ENCODE data around the gene ARHGEF28. TPM values are rescaled to one million over a fixed set of nuclear protein-coding genes. Genes with fewer than 3 reads are reported as not detected.

The ARHGEF28 gene
- total RNA-seq, 6 experiments from 2014 or later: 7.5 to 13.6 (median 8.5) TPM

DNA sequence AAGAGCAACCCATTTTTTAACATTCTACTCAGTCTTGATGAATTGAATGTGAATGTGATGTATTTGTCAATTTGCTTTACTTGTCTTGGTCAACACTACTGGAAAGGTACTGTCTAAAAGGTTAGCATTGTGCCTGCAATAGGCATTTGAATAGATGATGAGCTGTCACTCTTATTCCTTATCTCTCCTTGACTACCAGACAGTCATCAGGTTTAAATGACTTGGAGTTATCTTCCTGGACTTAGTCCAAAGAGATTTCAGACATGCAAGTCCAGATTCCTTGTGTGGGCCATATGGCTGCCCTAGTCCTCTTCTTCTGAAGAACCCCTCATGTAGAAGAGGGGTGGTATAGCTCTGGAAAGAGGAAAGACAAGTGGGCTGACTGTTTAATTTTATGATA is 4.8 kb downstream of the ARHGEF28 start:
- Mint-ChIP-seq H3K9me3 (no peaks in the 10 kb centered on the region), H3K36me3 (ENCODE audit: low read depth) (peaks cover 6% of the 10 kb centered on the region; the same call in 1 of the 2 replicates), H3K4me1 (ENCODE audit: low read depth) (peaks cover 47% of the 10 kb centered on the region), H3K4me3 (no peak overlapping the region), H3K27ac (no peak overlapping the region), H3K27me3 (ENCODE audit: insufficient read depth) (peaks cover 1% of the 10 kb centered on the region; the same call in 1 of the 2 replicates)
- no peak for DNase-seq
- TF ChIP-seq CTCF (IDR thresholded peaks at IDR 0.05): no peak

DNA sequence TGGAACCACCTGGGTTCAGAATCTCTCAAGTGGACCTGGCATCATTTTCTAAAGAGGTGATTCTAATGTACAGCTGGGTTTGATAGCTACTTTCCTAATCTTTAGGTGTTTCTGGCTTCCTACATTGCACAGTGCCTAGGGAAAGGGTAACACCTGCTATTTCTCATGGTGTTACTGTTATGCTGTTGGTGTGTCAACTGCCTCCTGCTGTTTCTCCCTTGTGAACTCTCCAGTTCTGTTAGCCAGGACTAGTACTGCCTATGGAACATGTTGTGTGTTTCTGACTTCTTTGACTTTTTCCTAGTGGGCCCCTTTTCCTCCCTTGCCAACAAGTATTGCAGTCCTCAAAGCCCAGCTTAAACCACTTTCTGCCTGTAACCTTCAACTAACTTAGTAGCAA is 5.5 kb downstream of the ARHGEF28 start:
- no peaks in the 10 kb centered on the region for H3K9me3 Mint-ChIP-seq
- H3K36me3 Mint-ChIP-seq (ENCODE audit: low read depth): peaks cover 6% of the 10 kb centered on the region; the same call in 1 of the 2 replicates
- no peak for DNase-seq
- peaks cover 1% of the 10 kb centered on the region; the same call in 1 of the 2 replicates for H3K27me3 Mint-ChIP-seq (ENCODE audit: insufficient read depth)
- TF ChIP-seq CTCF (IDR thresholded peaks at IDR 0.05): no peak
- H3K4me1 Mint-ChIP-seq (ENCODE audit: low read depth): peaks cover 54% of the 10 kb centered on the region
- H3K27ac Mint-ChIP-seq: no peak overlapping the region
- H3K4me3 Mint-ChIP-seq: no peak overlapping the region

GRCh38 chr5:73633060-73633459 is 7.1 kb downstream of the ARHGEF28 start:
- Mint-ChIP-seq H3K27me3 (ENCODE audit: insufficient read depth) (peaks cover 1% of the 10 kb centered on the region; the same call in 1 of the 2 replicates), H3K36me3 (ENCODE audit: low read depth) (peaks cover 6% of the 10 kb centered on the region; the same call in 1 of the 2 replicates), H3K4me3 (no peak overlapping the region), H3K4me1 (ENCODE audit: low read depth) (peaks cover 55% of the 10 kb centered on the region), H3K9me3 (no peaks in the 10 kb centered on the region), H3K27ac (no peak overlapping the region)
- peak; percentile 18; the same call in 1 of the 2 replicates for TF ChIP-seq CTCF (IDR thresholded peaks at IDR 0.05)
- no peak for DNase-seq

DNA sequence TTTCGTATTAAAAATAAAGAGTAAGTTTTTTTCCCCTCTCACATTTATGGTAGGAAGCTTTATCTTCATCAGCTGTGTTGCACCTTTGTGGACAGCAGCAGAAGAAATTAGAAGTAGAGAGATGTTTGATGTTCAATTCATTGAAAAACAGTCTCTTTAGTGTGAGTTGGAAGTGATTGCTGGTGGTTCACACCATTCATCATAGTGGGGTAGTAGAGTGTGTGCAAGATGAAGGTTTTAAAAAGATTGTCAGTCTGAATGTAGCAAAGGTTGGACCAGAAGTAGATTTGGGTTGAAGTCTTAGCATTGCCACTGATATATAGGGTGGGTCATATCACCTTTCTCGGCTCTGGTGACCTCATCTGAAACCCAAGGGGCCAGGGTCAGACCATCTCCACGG is 10.4 kb downstream of the ARHGEF28 start:
- Mint-ChIP-seq H3K9me3 (no peaks in the 10 kb centered on the region), H3K27me3 (ENCODE audit: insufficient read depth) (no peaks in the 10 kb centered on the region; the same call in 1 of the 2 replicates), H3K4me1 (ENCODE audit: low read depth) (peaks cover 70% of the 10 kb centered on the region), H3K27ac (no peak overlapping the region), H3K36me3 (ENCODE audit: low read depth) (peaks cover 6% of the 10 kb centered on the region; the same call in 1 of the 2 replicates), H3K4me3 (no peak overlapping the region)
- no peak for DNase-seq
- no peak for TF ChIP-seq CTCF (IDR thresholded peaks at IDR 0.05)

DNA sequence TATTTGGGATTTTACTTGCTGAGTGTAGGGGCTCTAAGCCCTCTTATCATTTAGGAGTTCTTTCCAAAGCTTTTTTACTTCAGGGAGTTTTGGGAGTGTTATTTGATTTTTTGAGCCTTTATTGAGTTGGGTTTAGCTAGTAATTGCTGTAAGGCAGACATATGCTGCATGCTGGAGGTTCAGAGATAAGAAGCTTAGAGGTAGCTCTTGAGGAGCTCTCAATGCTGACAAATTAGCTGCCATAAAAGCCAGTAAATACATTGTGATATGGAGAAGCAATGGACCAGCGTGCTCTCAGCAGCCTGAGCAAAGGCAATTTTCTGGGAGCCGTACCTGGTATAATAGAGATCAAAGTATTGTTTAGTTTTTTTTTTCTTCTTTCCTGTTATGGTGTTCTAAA is 11.6 kb downstream of the ARHGEF28 start:
- Mint-ChIP-seq H3K4me1 (ENCODE audit: low read depth) (peaks cover 80% of the 10 kb centered on the region), H3K4me3 (no peak overlapping the region), H3K27me3 (ENCODE audit: insufficient read depth) (no peaks in the 10 kb centered on the region; the same call in 1 of the 2 replicates), H3K36me3 (ENCODE audit: low read depth) (peaks cover 10% of the 10 kb centered on the region), H3K27ac (peak overlapping the region; percentile 24; the same call in 1 of the 2 replicates), H3K9me3 (no peaks in the 10 kb centered on the region)
- DNase-seq: no peak
- no peak for TF ChIP-seq CTCF (IDR thresholded peaks at IDR 0.05)
